CD14-positive monocyte (primary cell): ENCODE measurements around the gene TSPAN18. TPM values are rescaled to one million over a fixed set of nuclear protein-coding genes. Genes with fewer than 3 reads are reported as not detected.

Source experiments
- DNase-seq, 3 donors: peaks; one replicate each; pipeline ENCODE4 v3.0.0-alpha.2; 2011 to 2022
- H2AFZ ChIP-seq: 2 replicates; pipeline ENCODE4 v1.6.0; 2012; ENCODE audit warnings: mild to moderate bottlenecking, low read depth, low read length, inconsistent platforms; ENCODE audit not compliant: insufficient read depth, poor library complexity, severe bottlenecking
- H3K27ac ChIP-seq, 2 donors: 1 replicate in 1 of 2; 2 replicates in 1 of 2; pipeline ENCODE4 v1.5.1; 2012 to 2013; ENCODE audit warnings: low read length in 2 of 2, control low read depth in 1 of 2, inconsistent platforms in 1 of 2, low read depth in 1 of 2, mild to moderate bottlenecking in 1 of 2
- H3K27me3 ChIP-seq, 2 donors: one replicate each; pipeline versions ENCODE4 v1.6.0 to v1.6.1; 2011 to 2013; ENCODE audit warnings: low read length in 2 of 2; ENCODE audit not compliant: control insufficient read depth in 2 of 2, insufficient read depth in 2 of 2
- H3K36me3 ChIP-seq, 2 donors: replicated peaks in 1 of 2; 1 replicate in 1 of 2; 2 replicates in 1 of 2; pipeline versions ENCODE4 v1.5.1 to v1.6.1; 2012 to 2013; ENCODE audit warnings: low read length in 2 of 2, control low read depth in 1 of 2, inconsistent platforms in 1 of 2, mild to moderate bottlenecking in 1 of 2; ENCODE audit not compliant: insufficient read depth in 2 of 2, control insufficient read depth in 1 of 2
- H3K4me1 ChIP-seq, 2 donors: 1 replicate in 1 of 2; 2 replicates in 1 of 2; pipeline versions ENCODE4 v1.5.1 to v1.6.1; 2012 to 2013; ENCODE audit warnings: low read length in 2 of 2, control low read depth in 1 of 2, inconsistent platforms in 1 of 2, mild to moderate bottlenecking in 1 of 2, moderate library complexity in 1 of 2; ENCODE audit not compliant: insufficient read depth in 2 of 2, control insufficient read depth in 1 of 2
- H3K4me2 ChIP-seq: replicated peaks from 2 replicates; pipeline ENCODE3; 2012; ENCODE audit warnings: low read length, moderate library complexity, mild to moderate bottlenecking; ENCODE audit not compliant: poor library complexity, severe bottlenecking; ENCODE audit errors: extremely low read depth
- H3K4me3 ChIP-seq, 3 experiments: fragments of 200-600 bp in 1 of 3; sonication (generic) in 1 of 3; replicated peaks in 1 of 3; 1 replicate in 2 of 3; 2 replicates in 1 of 3; pipeline ENCODE4 v1.5.1; 2011 to 2013; ENCODE audit warnings: low read length in 3 of 3, mild to moderate bottlenecking in 3 of 3, control low read depth in 2 of 3, low read depth in 2 of 3, inconsistent platforms in 1 of 3, moderate library complexity in 1 of 3
- H3K79me2 ChIP-seq: 2 replicates; pipeline ENCODE4 v1.6.0; 2012; ENCODE audit warnings: mild to moderate bottlenecking, control low read depth, inconsistent platforms, low read length, moderate library complexity; ENCODE audit not compliant: insufficient read depth
- H3K9ac ChIP-seq: 2 replicates; pipeline ENCODE4 v1.6.0; 2017; ENCODE audit warnings: low read length, mild to moderate bottlenecking; ENCODE audit not compliant: insufficient read depth, poor library complexity, severe bottlenecking
- H3K9me3 ChIP-seq, 2 donors: replicated peaks in 1 of 2; 1 replicate in 1 of 2; 2 replicates in 1 of 2; pipeline versions ENCODE4 v1.5.1 to v1.6.1; 2012 to 2013; ENCODE audit warnings: low read length in 2 of 2, control low read depth in 1 of 2; ENCODE audit not compliant: control insufficient read depth in 1 of 2, insufficient read depth in 1 of 2
- H4K20me1 ChIP-seq: 2 replicates; pipeline ENCODE4 v1.6.0; 2012; ENCODE audit warnings: mild to moderate bottlenecking, low read length, control low read depth, moderate library complexity; ENCODE audit not compliant: insufficient read depth
- H3K27ac Mint-ChIP-seq, 7 donors: one replicate each; pipeline ENCODE4 v1.8.0; 2020; ENCODE audit warnings: mild to moderate bottlenecking in 7 of 7, mixed read lengths in 7 of 7, moderate library complexity in 6 of 7, inconsistent platforms in 2 of 7
- H3K27me3 Mint-ChIP-seq, 3 donors: one replicate each; pipeline ENCODE4 v1.8.0; 2021 to 2022; ENCODE audit warnings: low read depth in 3 of 3, mild to moderate bottlenecking in 3 of 3, mixed read lengths in 3 of 3, moderate library complexity in 3 of 3, inconsistent platforms in 1 of 3
- H3K36me3 Mint-ChIP-seq, 2 donors: one replicate each; pipeline ENCODE4 v1.8.0; 2020; ENCODE audit warnings: mixed read lengths in 2 of 2, inconsistent platforms in 1 of 2, mild to moderate bottlenecking in 1 of 2
- H3K4me1 Mint-ChIP-seq: one replicate; pipeline ENCODE4 v1.8.0; 2020; ENCODE audit warnings: mild to moderate bottlenecking, mixed read lengths
- H3K4me3 Mint-ChIP-seq, 2 donors: one replicate each; pipeline ENCODE4 v1.8.0; 2020; ENCODE audit warnings: mild to moderate bottlenecking in 2 of 2, mixed read lengths in 2 of 2, moderate library complexity in 1 of 2
- H3K9me3 Mint-ChIP-seq, 7 donors: one replicate each; pipeline ENCODE4 v1.8.0; 2020 to 2022; ENCODE audit warnings: mixed read lengths in 7 of 7, mild to moderate bottlenecking in 6 of 7, moderate library complexity in 6 of 7, inconsistent platforms in 2 of 7
- CTCF ChIP-seq: fragments of 200-600 bp; IDR thresholded peaks from one replicate; pipeline ENCODE4 v1.8.0; 2022; ENCODE audit warnings: antibody characterized with exemption, mild to moderate bottlenecking
- WGBS: methylation state at CpG from one replicate; pipeline ENCODE4 v1.1.5; 2013; ENCODE audit warnings: missing lambda C conversion rate; ENCODE audit not compliant: insufficient coverage; 5-methylcytosine and 5-hydroxymethylcytosine counted together
- intact Hi-C, 2 donors: fragments of 100-400 bp; cut with micrococcal nuclease; formaldehyde crosslinking; loops; one replicate each; pipeline versions ENCODE4 v1.15.0 to v1.15.1; 2023
- polyA plus RNA-seq, 3 donors: library from polyadenylated mRNA; depleted of rRNA in 1 of 3; unstranded in 2 of 3; stranded (reverse) in 1 of 3; fragments of 300-500 nt in 2 of 3; fragments of >200 nt in 1 of 3; fragmentation: Illumina TruSeq in 2 of 3; gene quantifications; 1 replicate in 2 of 3; 2 replicates in 1 of 3; pipeline ENCODE4 v1.2.3, GENCODE V29; 2012 to 2021

TSPAN18 gene
- polyA plus RNA-seq, 3 donors: not detected

GRCh38 chr11:44813401-44813800 is 86.6 kb downstream of the TSPAN18 start:
- H3K27me3 ChIP-seq: no peaks in the 10 kb centered on the region
- intact Hi-C loops: no loop called here

GRCh38 chr11:44814881-44815592 is 88.3 kb downstream of the TSPAN18 start:
- no peak overlapping the region for H3K4me2 ChIP-seq
- H3K27me3 ChIP-seq: no peaks in the 10 kb centered on the region
- Mint-ChIP-seq H3K4me1 (peaks cover 25% of the 10 kb centered on the region), H3K4me3 (no peak overlapping the region), H3K9me3 (peaks cover 2 to 9% (median 5%) of the 10 kb centered on the region in 7 donors), H3K36me3 (no peaks in the 10 kb centered on the region), H3K27me3 (peaks cover 1 to 4% (median 2%) of the 10 kb centered on the region in 3 donors), H3K27ac (peak overlapping the region in 1 of 7 donors; percentile 61)
- H3K4me3 ChIP-seq: no peak overlapping the region
- H3K79me2 ChIP-seq: no peaks in the 10 kb centered on the region
- intact Hi-C loops: no loop called here
- H3K9me3 ChIP-seq: peaks cover 0 to 4% of the 10 kb centered on the region in 2 donors
- H3K27ac ChIP-seq: no peak overlapping the region
- no peak overlapping the region for H2AFZ ChIP-seq
- 17% methylated on average over 5 of the region's 5 CpGs for WGBS
- H3K4me1 ChIP-seq: peaks cover 0 to 14% of the 10 kb centered on the region in 2 donors
- H3K36me3 ChIP-seq: no peaks in the 10 kb centered on the region
- H3K9ac ChIP-seq: no peak overlapping the region
- no peak for DNase-seq
- TF ChIP-seq CTCF: no peak
- H4K20me1 ChIP-seq: no peaks in the 10 kb centered on the region

More at GRCh38 chr11:44813401-44813800, 86.6 kb downstream of the TSPAN18 start:
- Histone ChIP-seq H3K4me1 (peaks cover 0 to 14% of the 10 kb centered on the region in 2 donors), H3K27ac (no peak overlapping the region), H3K9me3 (peaks cover 0 to 4% of the 10 kb centered on the region in 2 donors), H3K4me3 (no peak overlapping the region), H3K9ac (no peak overlapping the region), H3K36me3 (no peaks in the 10 kb centered on the region), H2AFZ (no peak overlapping the region), H3K4me2 (no peak overlapping the region), H4K20me1 (no peaks in the 10 kb centered on the region), H3K79me2 (no peaks in the 10 kb centered on the region)
- TF ChIP-seq CTCF: no peak
- Mint-ChIP-seq H3K36me3 (no peaks in the 10 kb centered on the region), H3K9me3 (peaks cover 2 to 9% (median 5%) of the 10 kb centered on the region in 7 donors), H3K4me3 (no peak overlapping the region), H3K27me3 (peaks cover 1 to 4% (median 1%) of the 10 kb centered on the region in 3 donors), H3K27ac (no peak overlapping the region), H3K4me1 (peaks cover 25% of the 10 kb centered on the region)
- DNase-seq: no peak
- 57% methylated on average over 1 of the region's 4 CpGs for WGBS
